GM21381 (cell line): Measurements from ENCODE around the gene FGD6.
"Not testable (repeated sequence)": the region's sequence is repeated elsewhere in the genome, so short reads cannot be mapped to it uniquely, and the experiment has no call there.

Experiments
- ATAC-seq: cut with Tn5 transposase; IDR thresholded peaks from one replicate; pipeline ENCODE4 v1.9.1; 2021; ENCODE audit warnings: mild to moderate bottlenecking, moderate library complexity; ENCODE audit not compliant: unreplicated experiment

The FGD6 gene

GRCh38 chr12:95096852-95097251 is 120.4 kb downstream of the FGD6 start:
- no peak for ATAC-seq

GRCh38 chr12:95096378-95096777 is 120.9 kb downstream of the FGD6 start:
- no peak for ATAC-seq

GRCh38 chr12:95095866-95096265 is 121.4 kb downstream of the FGD6 start:
- not testable (repeated sequence) for ATAC-seq

- ATAC-seq = no peak
Observed at GRCh38 chr12:95089462-95089861, 127.8 kb downstream of the FGD6 start.

DNA sequence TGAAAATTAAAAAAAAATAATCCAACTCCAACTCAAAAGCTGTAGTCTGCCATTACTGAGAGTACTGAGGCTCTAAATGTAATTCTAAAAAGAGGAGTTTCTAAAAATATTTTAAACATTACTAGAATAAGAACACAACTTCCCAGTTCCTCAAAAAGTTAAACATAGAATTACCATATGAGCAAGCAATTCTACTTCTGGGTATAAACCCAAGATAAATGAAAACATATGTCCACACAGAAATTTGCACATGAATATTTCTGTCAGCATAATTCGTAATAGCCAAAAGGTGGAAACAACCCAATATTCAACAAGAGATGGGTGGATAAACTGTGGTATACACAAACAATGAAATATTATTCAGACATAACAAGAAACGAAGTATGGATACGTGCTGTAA is 128.9 kb downstream of the FGD6 start:
- no peak for ATAC-seq

- no peak for ATAC-seq
Observed at GRCh38 chr12:95085612-95086011, 131.7 kb downstream of the FGD6 start.

DNA sequence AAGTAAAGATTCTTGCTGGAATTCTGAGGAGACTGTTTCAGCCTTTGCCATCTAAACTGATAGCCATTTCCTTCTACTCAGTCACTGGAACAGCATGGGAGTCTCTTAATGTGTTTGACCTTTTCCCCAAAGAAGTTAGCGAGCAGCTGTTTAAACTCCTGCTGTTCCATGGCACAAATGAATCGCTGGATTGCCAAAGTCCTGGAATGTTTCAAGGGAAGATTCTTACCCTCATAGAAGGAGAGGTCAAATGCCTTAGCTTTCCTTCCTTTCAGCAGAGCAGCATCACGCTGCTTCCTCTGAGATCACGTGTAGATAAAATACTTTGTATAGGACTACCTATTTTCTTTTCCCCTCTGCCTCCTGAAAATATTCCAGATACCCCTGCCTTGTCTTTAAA is 133.3 kb downstream of the FGD6 start:
- ATAC-seq = no peak

- no peak for ATAC-seq
Observed at GRCh38 chr12:95083471-95083870, 133.8 kb downstream of the FGD6 start.

GRCh38 chr12:95077341-95077740 is 139.9 kb downstream of the FGD6 start:
- ATAC-seq = no peak

- no peak for ATAC-seq
Observed at GRCh38 chr12:95074766-95075165, 142.5 kb downstream of the FGD6 start.

DNA sequence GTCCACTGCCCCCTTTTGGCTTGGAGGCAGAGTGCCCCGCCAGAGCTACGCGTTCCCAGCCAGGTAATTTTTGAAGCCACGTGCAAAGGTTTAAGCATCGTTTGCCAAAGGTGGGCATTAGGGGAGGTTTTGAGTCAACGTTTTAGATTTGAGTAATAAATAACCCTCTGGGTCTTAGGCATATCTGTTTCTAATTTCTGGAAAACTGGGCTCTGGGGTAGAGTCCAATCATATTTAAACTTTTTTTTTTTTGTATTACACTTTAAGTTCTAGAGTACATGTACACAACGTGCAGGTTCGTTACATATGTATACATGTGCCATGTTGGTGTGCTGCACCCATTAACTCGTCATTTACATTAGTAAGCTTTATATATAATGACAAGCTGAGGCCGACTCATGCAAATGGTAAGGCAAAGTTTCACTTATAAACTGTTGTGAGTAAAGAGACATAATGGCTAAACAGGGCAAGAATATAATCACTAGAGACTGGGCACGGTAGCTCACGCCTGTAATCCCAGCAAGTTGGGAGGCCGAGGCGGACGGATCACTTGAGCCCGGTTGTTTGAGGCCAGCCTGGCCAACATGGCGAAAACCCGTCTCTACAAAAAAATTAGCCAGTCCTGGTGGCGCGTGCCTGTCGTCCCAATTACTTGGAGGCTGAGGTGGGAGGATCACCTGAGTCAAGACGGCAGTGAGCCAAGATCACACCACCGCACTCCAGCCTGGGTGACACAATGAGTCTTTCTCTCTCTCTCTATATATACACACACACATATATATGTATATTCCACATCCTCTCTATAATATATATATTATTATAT is 143.4 kb downstream of the FGD6 start:
- no peak for ATAC-seq

DNA sequence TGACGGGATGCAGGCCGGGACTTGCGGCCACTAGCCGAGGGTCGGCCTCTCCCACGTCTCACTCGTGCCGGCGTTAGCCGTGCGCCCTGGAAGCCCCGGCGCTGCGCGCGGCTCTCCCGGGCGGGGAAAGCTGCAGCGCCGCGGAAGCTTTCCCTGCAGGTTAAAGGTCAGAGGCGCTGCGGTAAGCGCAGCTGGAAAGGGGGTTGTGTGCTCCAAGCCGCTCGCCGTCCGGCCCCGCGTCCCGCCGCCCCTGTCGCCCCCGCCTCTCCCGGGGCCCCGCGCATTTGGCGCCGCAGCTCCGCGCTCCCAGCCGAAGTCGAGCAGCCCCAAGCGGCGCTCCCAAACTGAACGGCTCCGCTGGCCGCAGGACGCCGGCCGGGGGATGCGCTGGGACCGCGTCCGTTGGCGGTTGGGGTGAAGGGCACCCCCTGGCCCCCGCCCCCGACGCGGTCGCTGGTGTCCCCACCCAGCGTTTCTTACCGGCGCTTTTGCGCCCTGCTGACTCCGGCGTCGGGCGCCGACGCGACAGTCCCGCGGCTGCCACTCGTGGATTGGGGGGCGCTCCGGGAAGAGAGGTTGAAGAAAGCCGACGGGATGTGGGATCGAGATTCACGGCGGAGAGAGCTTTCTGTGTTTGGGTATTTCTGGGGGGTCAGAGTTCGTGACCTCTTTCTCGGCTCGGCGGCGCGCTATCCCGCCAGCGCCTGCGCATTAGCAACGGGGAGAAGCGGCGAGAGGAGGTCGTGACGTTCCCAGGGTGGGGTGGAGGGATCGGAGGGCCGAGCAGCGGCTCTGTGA is 144.2 kb downstream of the FGD6 start, which contains the start of gene NR2C1:
Gene NR2C1 (minus strand): TSS at position 719 of the 798 bp plus-strand sequence. CDS start 6,234 bp downstream, outside the sequence.
- peak; percentile 92 for ATAC-seq

DNA sequence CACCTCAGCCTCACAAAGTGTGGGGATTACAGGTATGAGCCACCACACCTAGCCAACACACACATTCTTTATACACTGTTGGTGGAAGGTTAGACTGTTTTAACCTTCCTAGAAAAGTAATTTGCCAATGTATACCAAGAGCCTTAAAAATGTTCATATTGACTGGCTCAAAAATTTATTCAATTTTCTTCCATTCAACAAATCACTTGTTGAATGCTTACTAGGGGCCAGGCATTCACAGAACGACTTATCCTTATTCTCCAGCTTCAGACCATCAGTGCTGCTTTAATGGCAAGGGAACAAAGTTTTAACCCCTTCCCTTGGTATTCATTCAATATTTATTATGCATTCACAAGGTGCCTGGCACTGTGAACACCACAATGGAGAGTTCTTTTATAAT is 146.9 kb downstream of the FGD6 start:
- ATAC-seq = no peak

DNA sequence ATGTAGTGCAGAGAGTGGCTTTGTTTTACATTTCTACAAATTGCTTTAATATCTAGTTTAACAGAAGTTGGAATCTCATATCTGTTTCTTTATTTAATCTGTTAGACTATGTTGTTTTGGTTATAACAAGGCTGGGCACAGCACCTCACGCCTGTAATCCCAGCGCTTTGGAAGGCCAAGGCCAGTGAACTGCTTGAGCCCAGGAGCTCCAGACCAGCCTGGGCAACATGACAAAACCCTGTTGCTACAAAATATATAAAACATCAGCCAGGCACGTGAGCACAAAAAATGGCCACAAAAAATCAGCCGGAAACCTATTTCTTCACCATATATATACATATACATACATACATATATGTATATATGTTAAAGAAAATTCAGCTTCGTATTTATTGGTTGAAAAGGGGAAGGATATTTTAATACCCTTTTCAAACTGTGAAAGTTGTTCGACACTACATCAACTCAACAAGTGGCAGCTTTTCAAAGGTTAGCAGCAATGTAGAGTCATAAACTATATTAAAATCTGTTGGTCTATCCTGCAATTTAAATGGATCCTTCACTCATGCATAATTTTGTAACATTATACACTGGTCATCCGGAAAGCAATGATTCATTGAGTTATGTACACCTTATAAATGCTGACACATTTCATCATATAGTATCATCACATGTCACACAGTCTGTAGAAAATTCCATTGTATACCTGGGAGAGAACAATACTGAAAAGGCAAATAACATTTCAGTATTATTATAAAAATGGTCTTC is 151.0 kb downstream of the FGD6 start:
- no peak for ATAC-seq

- no peak for ATAC-seq
Observed at GRCh38 chr12:95060951-95061350, 156.3 kb downstream of the FGD6 start.

- ATAC-seq = no peak
Observed at GRCh38 chr12:95059984-95060383, 157.3 kb downstream of the FGD6 start.

GRCh38 chr12:95057424-95057823 is 159.8 kb downstream of the FGD6 start:
- no peak for ATAC-seq

- ATAC-seq = no peak
Observed at GRCh38 chr12:95055057-95055456, 162.2 kb downstream of the FGD6 start.

DNA sequence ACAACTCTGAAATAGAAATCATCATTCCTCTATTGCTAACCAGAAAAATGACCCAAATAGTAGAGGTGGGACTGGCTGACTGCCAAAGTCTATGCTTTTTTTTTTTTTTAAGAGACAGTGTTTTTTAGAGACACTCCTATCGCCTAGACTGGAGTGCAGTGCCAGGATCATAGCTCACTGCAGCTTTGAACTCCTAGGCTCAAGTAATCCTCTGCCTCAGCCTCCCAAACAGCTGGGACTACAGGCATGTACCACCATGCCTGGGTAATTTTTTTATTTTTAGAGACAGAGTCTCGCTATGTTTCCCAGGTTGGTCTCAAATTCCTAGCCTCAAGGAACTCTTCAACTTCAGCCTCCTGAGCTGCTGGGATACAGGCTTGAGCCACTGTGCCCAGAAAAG is 163.1 kb downstream of the FGD6 start:
- ATAC-seq = no peak

- no peak for ATAC-seq
Observed at GRCh38 chr12:95051241-95051640, 166.0 kb downstream of the FGD6 start.

DNA sequence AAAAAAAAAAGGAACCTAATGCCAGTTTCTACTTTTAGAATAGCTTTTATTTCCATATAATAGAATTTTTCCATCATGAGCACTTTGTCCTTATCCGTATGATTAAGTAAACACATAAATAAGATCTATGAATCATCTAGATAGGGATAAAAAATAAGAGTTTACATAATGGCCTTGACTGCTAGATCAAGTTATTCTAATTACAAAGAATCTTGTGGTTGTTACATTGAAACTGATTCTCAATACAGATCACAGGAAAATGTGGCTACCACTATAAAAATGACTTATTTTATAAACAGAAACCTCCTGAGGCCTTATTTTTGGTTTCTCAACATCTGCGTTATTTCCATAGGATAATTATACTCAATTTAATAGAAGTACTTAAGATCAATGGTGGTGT is 179.4 kb downstream of the FGD6 start:
- ATAC-seq = no peak
